ENCODE measurements around the gene SLC2A8. TPM values are rescaled to one million over a fixed set of nuclear protein-coding genes. Genes with fewer than 3 reads are reported as not detected.

The SLC2A8 gene
- total RNA-seq, 1 experiment from 2014 or later, result 55.7 TPM

DNA sequence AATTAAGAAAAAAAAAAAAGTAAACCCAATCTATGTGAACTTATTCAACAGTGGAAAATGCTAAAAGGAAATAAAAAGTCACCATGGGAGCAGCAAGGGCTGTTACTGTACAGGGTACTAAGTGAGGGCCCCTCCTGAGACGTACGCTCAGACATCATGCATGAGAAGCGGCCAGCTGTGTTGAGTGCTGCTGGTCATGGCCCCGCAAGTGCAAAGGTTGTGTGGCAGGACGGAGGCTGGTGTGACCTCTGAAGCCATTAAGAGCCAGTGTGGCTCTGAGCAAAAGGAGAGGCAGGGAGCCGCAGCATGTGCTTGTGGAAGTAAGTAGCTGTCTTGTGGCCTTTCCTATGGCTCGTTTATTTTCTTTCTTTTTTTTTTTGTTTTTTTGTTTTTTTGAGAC, 24.1 kb downstream of the SLC2A8 start:
- Histone ChIP-seq H3K27me3 (ENCODE audit: control insufficient read depth, insufficient read depth, low read length) (no peaks in the 10 kb centered on the region), H3K4me3 (ENCODE audit: low read depth in 2 of 2, low read length in 2 of 2) (no peak overlapping the region), H3K9me3 (ENCODE audit: control insufficient read depth, insufficient read depth, low read depth, low read length) (no peaks in the 10 kb centered on the region), H3K27ac (ENCODE audit: low read length) (no peak overlapping the region), H3K4me1 (ENCODE audit: control insufficient read depth, insufficient read depth, low read length) (peaks cover 17% of the 10 kb centered on the region), H3K36me3 (ENCODE audit: control insufficient read depth, insufficient read depth, low read length) (no peaks in the 10 kb centered on the region; the same call in 1 of the 2 replicates)
- no peak for ATAC-seq
- CTCF ChIA-PET, result interaction anchor here (0.7 kb wide), 1 partner anchor 715 kb away, joined by 3 read pairs; no protein-coding TSS in a partner anchor
- no peak for TF ChIP-seq POLR2AphosphoS5 (IDR thresholded peaks at IDR 0.05; ENCODE audit: low read depth, low read length)
- intact Hi-C loops (cut with micrococcal nuclease; ENCODE audit: unreplicated experiment) (no loop called here), in situ Hi-C loops (cut with HindIII; ENCODE audit: low pct_unique_long_range_greater_than_20kb, low sequenced_read_pairs) (no loop called here)
- POLR2A ChIA-PET, result no interaction called here
- no peak for DNase-seq (ENCODE audit: low read depth, low spot score)
- no TSS peak for BruUV-seq (replicated peaks)

DNA sequence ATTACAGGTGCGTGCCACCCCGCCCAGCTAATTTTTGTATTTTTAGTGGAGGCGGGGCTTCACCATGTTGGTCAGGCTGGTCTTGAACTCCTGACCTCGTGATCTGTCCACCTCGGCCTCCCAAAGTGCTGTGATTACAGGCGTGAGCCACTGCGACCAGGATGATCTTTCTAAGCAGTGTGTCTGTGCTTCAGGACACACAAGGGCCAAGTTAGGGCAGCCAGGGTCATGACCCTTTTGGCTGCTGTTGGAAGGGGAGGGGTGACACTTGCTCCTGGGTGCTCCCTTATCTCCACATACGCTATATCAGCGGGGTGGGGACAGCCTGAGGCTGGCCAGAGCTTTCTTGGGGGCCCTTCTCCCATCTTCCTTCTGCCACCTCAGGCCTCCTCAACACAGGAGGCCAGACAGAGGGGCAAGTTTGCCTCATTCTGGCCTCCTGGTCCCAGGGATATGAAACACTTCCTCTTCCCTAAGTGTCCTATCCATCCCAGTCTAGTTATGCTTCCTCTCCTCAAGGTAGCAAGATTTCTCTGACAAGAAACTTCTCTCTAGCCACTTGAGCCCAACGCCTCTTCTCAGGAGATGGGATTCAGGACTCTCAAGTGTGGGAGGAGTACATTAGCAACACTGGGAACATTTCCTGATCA, 25.3 kb downstream of the SLC2A8 start:
- Histone ChIP-seq H3K27me3 (ENCODE audit: control insufficient read depth, insufficient read depth, low read length) (no peaks in the 10 kb centered on the region), H3K27ac (ENCODE audit: low read length) (no peak overlapping the region), H3K9me3 (ENCODE audit: control insufficient read depth, insufficient read depth, low read depth, low read length) (no peaks in the 10 kb centered on the region), H3K4me1 (ENCODE audit: control insufficient read depth, insufficient read depth, low read length) (peaks cover 11% of the 10 kb centered on the region; the same call in 1 of the 2 replicates), H3K4me3 (ENCODE audit: low read depth in 2 of 2, low read length in 2 of 2) (peak overlapping the region; percentile 90 to 96), H3K36me3 (ENCODE audit: control insufficient read depth, insufficient read depth, low read length) (no peaks in the 10 kb centered on the region; the same call in 1 of the 2 replicates)
- ChIA-PET CTCF (no interaction called here), POLR2A (no interaction called here)
- in situ Hi-C loops (cut with HindIII; ENCODE audit: low pct_unique_long_range_greater_than_20kb, low sequenced_read_pairs) (no loop called here), intact Hi-C loops (cut with micrococcal nuclease; ENCODE audit: unreplicated experiment) (no loop called here)
- DNase-seq (ENCODE audit: low read depth, low spot score) (no peak), ATAC-seq (no peak)
- TF ChIP-seq, protein P1, sequence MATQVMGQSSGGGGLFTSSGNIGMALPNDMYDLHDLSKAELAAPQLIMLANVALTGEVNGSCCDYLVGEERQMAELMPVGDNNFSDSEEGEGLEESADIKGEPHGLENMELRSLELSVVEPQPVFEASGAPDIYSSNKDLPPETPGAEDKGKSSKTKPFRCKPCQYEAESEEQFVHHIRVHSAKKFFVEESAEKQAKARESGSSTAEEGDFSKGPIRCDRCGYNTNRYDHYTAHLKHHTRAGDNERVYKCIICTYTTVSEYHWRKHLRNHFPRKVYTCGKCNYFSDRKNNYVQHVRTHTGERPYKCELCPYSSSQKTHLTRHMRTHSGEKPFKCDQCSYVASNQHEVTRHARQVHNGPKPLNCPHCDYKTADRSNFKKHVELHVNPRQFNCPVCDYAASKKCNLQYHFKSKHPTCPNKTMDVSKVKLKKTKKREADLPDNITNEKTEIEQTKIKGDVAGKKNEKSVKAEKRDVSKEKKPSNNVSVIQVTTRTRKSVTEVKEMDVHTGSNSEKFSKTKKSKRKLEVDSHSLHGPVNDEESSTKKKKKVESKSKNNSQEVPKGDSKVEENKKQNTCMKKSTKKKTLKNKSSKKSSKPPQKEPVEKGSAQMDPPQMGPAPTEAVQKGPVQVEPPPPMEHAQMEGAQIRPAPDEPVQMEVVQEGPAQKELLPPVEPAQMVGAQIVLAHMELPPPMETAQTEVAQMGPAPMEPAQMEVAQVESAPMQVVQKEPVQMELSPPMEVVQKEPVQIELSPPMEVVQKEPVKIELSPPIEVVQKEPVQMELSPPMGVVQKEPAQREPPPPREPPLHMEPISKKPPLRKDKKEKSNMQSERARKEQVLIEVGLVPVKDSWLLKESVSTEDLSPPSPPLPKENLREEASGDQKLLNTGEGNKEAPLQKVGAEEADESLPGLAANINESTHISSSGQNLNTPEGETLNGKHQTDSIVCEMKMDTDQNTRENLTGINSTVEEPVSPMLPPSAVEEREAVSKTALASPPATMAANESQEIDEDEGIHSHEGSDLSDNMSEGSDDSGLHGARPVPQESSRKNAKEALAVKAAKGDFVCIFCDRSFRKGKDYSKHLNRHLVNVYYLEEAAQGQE (IDR thresholded peaks at IDR 0.05; ENCODE audit: insufficient read depth in 1 of 2, low read depth in 2 of 2, low read length in 1 of 2), result no peak
- no TSS peak for BruUV-seq (replicated peaks)

DNA sequence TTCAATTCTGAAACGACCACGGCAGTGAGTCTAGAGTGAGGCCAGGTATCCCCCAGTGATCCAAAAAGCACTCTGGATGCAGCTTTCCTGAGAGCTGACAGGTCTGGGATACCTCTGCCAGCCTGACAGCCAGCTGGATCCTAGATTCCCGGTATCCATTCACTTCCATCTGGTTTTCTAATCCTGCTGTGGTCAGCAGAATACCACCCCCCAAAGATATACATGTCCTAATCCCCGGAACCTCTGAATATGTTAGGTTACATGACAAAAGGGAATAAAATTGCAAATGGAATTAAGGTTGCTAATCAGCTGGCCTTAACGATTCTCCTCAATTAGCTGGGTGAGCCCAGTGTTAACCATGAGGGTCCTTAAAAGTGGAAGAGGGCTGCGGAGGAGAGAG, 25.8 kb downstream of the SLC2A8 start:
- intact Hi-C loops (cut with micrococcal nuclease; ENCODE audit: unreplicated experiment), result no loop called here
- no peaks in the 10 kb centered on the region for H3K9me3 ChIP-seq (ENCODE audit: control insufficient read depth, insufficient read depth, low read depth, low read length)
- in situ Hi-C loops (cut with HindIII; ENCODE audit: low pct_unique_long_range_greater_than_20kb, low sequenced_read_pairs), result no loop called here
- TF ChIP-seq POLR2AphosphoS5 (IDR thresholded peaks at IDR 0.05; ENCODE audit: low read depth, low read length) (no peak), SIN3A (IDR thresholded peaks at IDR 0.05; ENCODE audit: borderline replicate concordance, insufficient read depth, low read depth, low read length) (no peak), TCF7L2 (IDR thresholded peaks at IDR 0.05; ENCODE audit: low read depth, low read length) (no peak)
- TF ChIP-seq, protein P1 (IDR thresholded peaks at IDR 0.05; ENCODE audit: insufficient read depth in 1 of 2, low read depth in 2 of 2, low read length in 1 of 2), result no peak
- TF ChIP-seq, protein P2, sequence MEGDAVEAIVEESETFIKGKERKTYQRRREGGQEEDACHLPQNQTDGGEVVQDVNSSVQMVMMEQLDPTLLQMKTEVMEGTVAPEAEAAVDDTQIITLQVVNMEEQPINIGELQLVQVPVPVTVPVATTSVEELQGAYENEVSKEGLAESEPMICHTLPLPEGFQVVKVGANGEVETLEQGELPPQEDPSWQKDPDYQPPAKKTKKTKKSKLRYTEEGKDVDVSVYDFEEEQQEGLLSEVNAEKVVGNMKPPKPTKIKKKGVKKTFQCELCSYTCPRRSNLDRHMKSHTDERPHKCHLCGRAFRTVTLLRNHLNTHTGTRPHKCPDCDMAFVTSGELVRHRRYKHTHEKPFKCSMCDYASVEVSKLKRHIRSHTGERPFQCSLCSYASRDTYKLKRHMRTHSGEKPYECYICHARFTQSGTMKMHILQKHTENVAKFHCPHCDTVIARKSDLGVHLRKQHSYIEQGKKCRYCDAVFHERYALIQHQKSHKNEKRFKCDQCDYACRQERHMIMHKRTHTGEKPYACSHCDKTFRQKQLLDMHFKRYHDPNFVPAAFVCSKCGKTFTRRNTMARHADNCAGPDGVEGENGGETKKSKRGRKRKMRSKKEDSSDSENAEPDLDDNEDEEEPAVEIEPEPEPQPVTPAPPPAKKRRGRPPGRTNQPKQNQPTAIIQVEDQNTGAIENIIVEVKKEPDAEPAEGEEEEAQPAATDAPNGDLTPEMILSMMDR (IDR thresholded peaks at IDR 0.05), result no peak
- DNase-seq (ENCODE audit: low read depth, low spot score) (no peak), ATAC-seq (no peak)
- ChIA-PET POLR2A (no interaction called here), CTCF (no interaction called here)
- no peaks in the 10 kb centered on the region for H3K27me3 ChIP-seq (ENCODE audit: control insufficient read depth, insufficient read depth, low read length)
- peaks cover 9% of the 10 kb centered on the region; the same call in 1 of the 2 replicates for H3K4me1 ChIP-seq (ENCODE audit: control insufficient read depth, insufficient read depth, low read length)
- no TSS peak for BruUV-seq (replicated peaks)
- H3K36me3 ChIP-seq (ENCODE audit: control insufficient read depth, insufficient read depth, low read length), result no peaks in the 10 kb centered on the region; the same call in 1 of the 2 replicates
- H3K4me3 ChIP-seq (ENCODE audit: low read depth in 2 of 2, low read length in 2 of 2), result peak overlapping the region; percentile 90 to 96
- H3K27ac ChIP-seq (ENCODE audit: low read length), result peak overlapping the region; percentile 95

Data from Panc1 (cell line).